Loucy (cell line): ENCODE measurements around the gene ERBB3.

Experiments used
- EZH2phosphoT487 ChIP-seq: fragments of 200-600 bp; IDR thresholded peaks from 2 replicates; pipeline ENCODE4 v1.6.1; 2018; ENCODE audit warnings: antibody characterized with exemption, mild to moderate bottlenecking, moderate library complexity, borderline replicate concordance
- TF ChIP-seq, protein P1 (sequence below): fragments of 200-600 bp; sonication (generic); conservative IDR thresholded peaks from 2 replicates; pipeline ENCODE4 v1.5.1; 2014; ENCODE audit warnings: mild to moderate bottlenecking, antibody characterized with exemption, low read length

DNA sequence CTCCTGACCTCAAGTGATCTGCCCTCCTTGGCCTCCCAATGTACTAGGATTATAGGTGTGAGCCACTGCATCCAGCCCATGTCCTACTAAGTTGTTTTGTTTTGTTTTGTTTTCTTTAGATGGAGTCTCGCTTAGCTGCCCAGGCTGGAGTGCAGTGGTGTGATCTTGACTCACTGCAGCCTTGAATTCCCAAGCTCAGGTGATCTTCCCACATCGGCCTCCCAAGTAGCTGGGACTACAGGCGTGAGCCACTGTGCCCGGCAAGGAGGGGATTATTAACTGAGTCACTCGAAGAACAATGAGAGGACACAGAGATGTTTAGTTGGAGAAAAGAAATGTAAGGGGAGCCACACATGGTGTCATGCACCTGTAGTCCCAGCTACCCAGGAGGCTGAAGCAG, 18.0 kb upstream of the ERBB3 start:
- TF ChIP-seq, protein P1, sequence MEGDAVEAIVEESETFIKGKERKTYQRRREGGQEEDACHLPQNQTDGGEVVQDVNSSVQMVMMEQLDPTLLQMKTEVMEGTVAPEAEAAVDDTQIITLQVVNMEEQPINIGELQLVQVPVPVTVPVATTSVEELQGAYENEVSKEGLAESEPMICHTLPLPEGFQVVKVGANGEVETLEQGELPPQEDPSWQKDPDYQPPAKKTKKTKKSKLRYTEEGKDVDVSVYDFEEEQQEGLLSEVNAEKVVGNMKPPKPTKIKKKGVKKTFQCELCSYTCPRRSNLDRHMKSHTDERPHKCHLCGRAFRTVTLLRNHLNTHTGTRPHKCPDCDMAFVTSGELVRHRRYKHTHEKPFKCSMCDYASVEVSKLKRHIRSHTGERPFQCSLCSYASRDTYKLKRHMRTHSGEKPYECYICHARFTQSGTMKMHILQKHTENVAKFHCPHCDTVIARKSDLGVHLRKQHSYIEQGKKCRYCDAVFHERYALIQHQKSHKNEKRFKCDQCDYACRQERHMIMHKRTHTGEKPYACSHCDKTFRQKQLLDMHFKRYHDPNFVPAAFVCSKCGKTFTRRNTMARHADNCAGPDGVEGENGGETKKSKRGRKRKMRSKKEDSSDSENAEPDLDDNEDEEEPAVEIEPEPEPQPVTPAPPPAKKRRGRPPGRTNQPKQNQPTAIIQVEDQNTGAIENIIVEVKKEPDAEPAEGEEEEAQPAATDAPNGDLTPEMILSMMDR = no peak
- no peak for TF ChIP-seq EZH2phosphoT487
